Lower lobe of right lung (tissue), 2 donors: ENCODE measurements around the gene MGAT5. TPM values are rescaled to one million over a fixed set of nuclear protein-coding genes. Genes with fewer than 3 reads are reported as not detected.

Experiments used
- ATAC-seq, 2 donors: fragments of 200-7000 bp; cut with Tn5 transposase; one replicate each; pipeline ENCODE4 v1.9.1; 2020 to 2022; ENCODE audit warnings: mild to moderate bottlenecking in 2 of 2, moderate library complexity in 2 of 2
- DNase-seq: peaks from one replicate; pipeline ENCODE4 v3.0.0-alpha.2; 2020
- H3K27ac ChIP-seq: fragments of 200-600 bp; one replicate; pipeline ENCODE4 v1.8.0; 2022
- H3K27me3 ChIP-seq: fragments of 200-600 bp; one replicate; pipeline ENCODE4 v1.8.0; 2022; ENCODE audit warnings: low read depth
- H3K36me3 ChIP-seq: fragments of 200-600 bp; one replicate; pipeline ENCODE4 v1.8.0; 2022; ENCODE audit warnings: mild to moderate bottlenecking
- H3K4me1 ChIP-seq: fragments of 200-600 bp; one replicate; pipeline ENCODE4 v1.8.0; 2022
- H3K4me3 ChIP-seq: fragments of 200-600 bp; one replicate; pipeline ENCODE4 v1.8.0; 2022; ENCODE audit warnings: mild to moderate bottlenecking
- H3K9me3 ChIP-seq: fragments of 200-600 bp; one replicate; pipeline ENCODE4 v1.8.0; 2022
- CTCF ChIP-seq: fragments of 200-600 bp; IDR thresholded peaks from one replicate; pipeline ENCODE4 v1.8.0; 2022; ENCODE audit warnings: antibody characterized with exemption, mild to moderate bottlenecking
- intact Hi-C: fragments of 100-400 bp; cut with DNase I; formaldehyde crosslinking; loops from one replicate; pipeline ENCODE4 v1.11.0; 2022
- total RNA-seq: library from RNA; stranded (reverse); fragmentation: NEBNext Ultra II Directional; extraction: Animal tissue kit (Norgen Biotek cat#: 25700); gene quantifications from one replicate; pipeline ENCODE4 v1.2.1, GENCODE V29; 2021
- donor health status: DM: no; HTN: yes; CAD: no; lungs with severe emphysema.

MGAT5 gene
- total RNA-seq, 1 donor from 2014 or later = 61.7 TPM

DNA sequence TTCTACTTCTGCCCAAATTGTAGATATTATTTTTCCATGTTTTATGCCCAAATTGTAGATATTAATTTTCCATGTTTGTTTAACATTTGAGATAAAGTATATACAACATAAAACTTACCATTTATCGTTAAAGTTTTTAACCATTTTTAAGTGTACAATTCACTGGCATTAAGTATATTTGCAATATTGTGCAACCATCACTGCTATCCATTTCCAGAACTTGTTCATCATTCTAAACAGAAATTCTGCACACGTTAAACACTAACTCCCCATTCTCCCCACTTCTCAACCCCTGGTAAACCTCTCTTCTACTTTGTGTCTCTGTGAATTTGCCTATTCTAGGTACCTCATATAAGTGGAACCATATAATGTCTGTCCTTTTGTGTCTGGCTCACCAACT is 162.1 kb downstream of the MGAT5 start:
- H3K4me1 ChIP-seq = peaks cover 10% of the 10 kb centered on the region
- ATAC-seq (no peak), DNase-seq (no peak)
- peaks cover 12% of the 10 kb centered on the region for H3K36me3 ChIP-seq
- no peaks in the 10 kb centered on the region for H3K9me3 ChIP-seq
- H3K4me3 ChIP-seq = no peak overlapping the region
- H3K27ac ChIP-seq = no peak overlapping the region
- intact Hi-C loops = loop anchor here (10.0 kb wide), 1 partner anchor 301 kb away; no protein-coding TSS in a partner anchor
- H3K27me3 ChIP-seq = no peaks in the 10 kb centered on the region
- no peak for TF ChIP-seq CTCF

DNA sequence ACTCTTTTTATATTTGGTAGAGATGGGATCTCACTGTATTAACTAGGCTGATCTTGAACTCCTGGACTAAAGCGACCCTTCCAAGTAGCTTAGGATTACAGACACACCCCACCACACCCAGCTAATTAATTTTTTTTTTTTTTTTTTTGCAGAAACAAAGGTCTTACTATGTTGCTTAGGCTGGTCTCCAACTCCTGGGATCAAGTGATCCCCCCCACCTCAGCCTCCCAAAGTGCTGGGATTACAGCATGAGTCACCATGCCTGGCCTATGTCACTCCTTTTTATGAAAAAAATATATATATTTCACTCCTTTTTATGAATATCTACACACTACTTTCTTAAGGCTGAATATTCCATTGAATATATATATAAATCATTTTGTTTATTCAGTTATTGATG is 162.8 kb downstream of the MGAT5 start:
- H3K9me3 ChIP-seq = no peaks in the 10 kb centered on the region
- H3K4me3 ChIP-seq = no peak overlapping the region
- intact Hi-C loops = loop anchor here (10.0 kb wide), 1 partner anchor 302 kb away; no protein-coding TSS in a partner anchor
- H3K4me1 ChIP-seq = peaks cover 5% of the 10 kb centered on the region
- no peaks in the 10 kb centered on the region for H3K27me3 ChIP-seq
- H3K27ac ChIP-seq = no peak overlapping the region
- TF ChIP-seq CTCF = no peak
- H3K36me3 ChIP-seq = peaks cover 12% of the 10 kb centered on the region
- no peak for DNase-seq
- ATAC-seq = no peak

GRCh38 chr2:134417968-134418582 is 164.2 kb downstream of the MGAT5 start:
- no peak overlapping the region for H3K4me3 ChIP-seq
- H3K4me1 ChIP-seq = no peaks in the 10 kb centered on the region
- no peak for ATAC-seq
- H3K9me3 ChIP-seq = no peaks in the 10 kb centered on the region
- TF ChIP-seq CTCF = no peak
- no peak overlapping the region for H3K27ac ChIP-seq
- no peaks in the 10 kb centered on the region for H3K27me3 ChIP-seq
- DNase-seq = no peak
- H3K36me3 ChIP-seq = peaks cover 18% of the 10 kb centered on the region
- intact Hi-C loops = loop anchor here (10.0 kb wide), 1 partner anchor 303 kb away; no protein-coding TSS in a partner anchor

DNA sequence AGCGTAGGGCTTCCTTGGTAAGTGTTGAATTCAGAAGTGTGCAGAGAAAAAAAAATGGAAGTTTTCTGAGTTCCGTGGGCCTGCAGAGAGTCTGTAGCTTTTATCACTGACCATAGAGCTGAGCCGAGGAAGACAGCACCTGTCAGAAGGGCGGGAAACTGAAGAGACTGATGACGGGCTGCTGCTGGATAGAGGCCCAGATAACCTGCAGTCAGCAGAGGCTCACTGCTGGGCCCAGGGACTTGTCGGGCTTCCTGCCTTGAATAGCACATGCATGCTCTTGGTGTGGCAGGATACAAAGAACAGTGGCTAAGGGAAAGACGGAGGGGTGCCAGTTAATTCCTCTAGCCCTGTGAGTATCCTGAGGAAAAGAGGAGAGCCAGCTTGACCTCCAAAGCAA is 166.4 kb downstream of the MGAT5 start:
- Histone ChIP-seq H3K27me3 (no peaks in the 10 kb centered on the region), H3K4me1 (no peaks in the 10 kb centered on the region), H3K4me3 (no peak overlapping the region), H3K9me3 (no peaks in the 10 kb centered on the region), H3K36me3 (peaks cover 28% of the 10 kb centered on the region), H3K27ac (no peak overlapping the region)
- no peak for TF ChIP-seq CTCF
- ATAC-seq (no peak), DNase-seq (no peak)
- intact Hi-C loops = no loop called here

GRCh38 chr2:134420920-134421319 is 167.0 kb downstream of the MGAT5 start:
- DNase-seq (no peak), ATAC-seq (no peak)
- H3K4me1 ChIP-seq = no peaks in the 10 kb centered on the region
- H3K27me3 ChIP-seq = no peaks in the 10 kb centered on the region
- no peak overlapping the region for H3K4me3 ChIP-seq
- H3K36me3 ChIP-seq = peaks cover 28% of the 10 kb centered on the region
- H3K27ac ChIP-seq = no peak overlapping the region
- TF ChIP-seq CTCF = no peak
- no peaks in the 10 kb centered on the region for H3K9me3 ChIP-seq
- intact Hi-C loops = no loop called here
